HEK293 (cell line): ENCODE results near the gene ITIH3.

Experiments used
- SP2 ChIP-seq: fragments of 450-650 bp; formaldehyde crosslinking; IDR thresholded peaks from 2 replicates; pipeline ENCODE4 v1.5.1; 2016; ENCODE audit warnings: missing biosample characterization, missing genetic modification characterization
- TCF7L2 ChIP-seq: IDR thresholded peaks from 2 replicates; pipeline ENCODE4 v1.6.1; 2011; ENCODE audit warnings: low read depth, mild to moderate bottlenecking, inconsistent platforms, low read length, moderate library complexity, borderline replicate concordance
- ZBTB20 ChIP-seq: fragments of 450-650 bp; formaldehyde crosslinking; IDR thresholded peaks from 2 replicates; pipeline ENCODE4 v1.5.1; 2016; ENCODE audit warnings: missing biosample characterization, missing genetic modification characterization
- ZFHX2 ChIP-seq: fragments of 450-650 bp; formaldehyde crosslinking; conservative IDR thresholded peaks from 2 replicates; pipeline ENCODE4 v1.5.1; 2016; ENCODE audit warnings: missing biosample characterization, missing genetic modification characterization
- ZNF10 ChIP-seq: fragments of 450-650 bp; formaldehyde crosslinking; IDR thresholded peaks from 2 replicates; pipeline ENCODE4 v1.5.1; 2017; ENCODE audit warnings: missing biosample characterization, missing genetic modification characterization
- ZNF404 ChIP-seq: fragments of 450-650 bp; formaldehyde crosslinking; IDR thresholded peaks from 2 replicates; pipeline ENCODE4 v1.5.1; 2017; ENCODE audit warnings: missing biosample characterization, missing genetic modification characterization
- ZNF416 ChIP-seq: fragments of 450-650 bp; formaldehyde crosslinking; IDR thresholded peaks from 2 replicates; pipeline ENCODE4 v1.5.1; 2016; ENCODE audit warnings: missing biosample characterization, missing genetic modification characterization
- ZNF768 ChIP-seq: fragments of 450-650 bp; formaldehyde crosslinking; IDR thresholded peaks from 2 replicates; pipeline ENCODE4 v1.5.1; 2018; ENCODE audit warnings: missing biosample characterization, mild to moderate bottlenecking, missing genetic modification characterization
- ZNF785 ChIP-seq: fragments of 450-650 bp; formaldehyde crosslinking; IDR thresholded peaks from 2 replicates; pipeline ENCODE4 v1.5.1; 2016; ENCODE audit warnings: missing biosample characterization, missing genetic modification characterization
- TF ChIP-seq, protein P1 (sequence below): fragments of 450-650 bp; formaldehyde crosslinking; IDR thresholded peaks from 2 replicates; pipeline ENCODE4 v1.5.1; 2016; ENCODE audit warnings: missing biosample characterization, missing genetic modification characterization
- TF ChIP-seq, protein P2 (sequence below): fragments of 450-650 bp; formaldehyde crosslinking; IDR thresholded peaks from 2 replicates; pipeline ENCODE4 v1.5.1; 2016; ENCODE audit warnings: missing biosample characterization, missing genetic modification characterization
- TF ChIP-seq, protein P3 (sequence below): fragments of 450-650 bp; formaldehyde crosslinking; IDR thresholded peaks from 2 replicates; pipeline ENCODE4 v1.5.1; 2016; ENCODE audit warnings: missing biosample characterization, missing genetic modification characterization, low read depth

DNA sequence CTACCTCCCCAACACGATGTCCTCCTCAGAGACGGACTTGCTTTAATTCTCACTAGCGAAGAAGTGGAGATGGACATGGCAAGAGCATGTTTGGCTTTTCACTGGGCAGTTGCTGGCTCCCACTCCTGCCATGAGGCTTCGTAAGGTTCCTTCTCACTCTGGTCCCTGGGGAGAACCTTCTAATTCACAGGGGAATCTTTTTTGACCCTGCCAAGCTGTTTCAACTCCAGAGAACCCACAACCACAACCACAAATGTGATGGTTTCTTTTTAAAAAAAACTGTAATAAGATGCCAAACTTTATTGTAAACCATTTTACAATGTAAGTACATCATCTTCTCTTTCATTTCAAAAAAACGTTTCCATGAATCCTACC, 41.9 kb downstream of the ITIH3 start:
- TF ChIP-seq ZNF416 (tag by site-specific recombination) (no peak), ZNF768 (no peak), TCF7L2 (no peak), ZBTB20 (tag by site-specific recombination) (no peak), ZNF10 (no peak), ZNF785 (tag by site-specific recombination) (no peak), ZFHX2 (tag by site-specific recombination) (no peak), SP2 (tag by site-specific recombination) (no peak), ZNF404 (no peak)
- TF ChIP-seq, protein P1, sequence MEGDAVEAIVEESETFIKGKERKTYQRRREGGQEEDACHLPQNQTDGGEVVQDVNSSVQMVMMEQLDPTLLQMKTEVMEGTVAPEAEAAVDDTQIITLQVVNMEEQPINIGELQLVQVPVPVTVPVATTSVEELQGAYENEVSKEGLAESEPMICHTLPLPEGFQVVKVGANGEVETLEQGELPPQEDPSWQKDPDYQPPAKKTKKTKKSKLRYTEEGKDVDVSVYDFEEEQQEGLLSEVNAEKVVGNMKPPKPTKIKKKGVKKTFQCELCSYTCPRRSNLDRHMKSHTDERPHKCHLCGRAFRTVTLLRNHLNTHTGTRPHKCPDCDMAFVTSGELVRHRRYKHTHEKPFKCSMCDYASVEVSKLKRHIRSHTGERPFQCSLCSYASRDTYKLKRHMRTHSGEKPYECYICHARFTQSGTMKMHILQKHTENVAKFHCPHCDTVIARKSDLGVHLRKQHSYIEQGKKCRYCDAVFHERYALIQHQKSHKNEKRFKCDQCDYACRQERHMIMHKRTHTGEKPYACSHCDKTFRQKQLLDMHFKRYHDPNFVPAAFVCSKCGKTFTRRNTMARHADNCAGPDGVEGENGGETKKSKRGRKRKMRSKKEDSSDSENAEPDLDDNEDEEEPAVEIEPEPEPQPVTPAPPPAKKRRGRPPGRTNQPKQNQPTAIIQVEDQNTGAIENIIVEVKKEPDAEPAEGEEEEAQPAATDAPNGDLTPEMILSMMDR: no peak
- TF ChIP-seq, protein P2, sequence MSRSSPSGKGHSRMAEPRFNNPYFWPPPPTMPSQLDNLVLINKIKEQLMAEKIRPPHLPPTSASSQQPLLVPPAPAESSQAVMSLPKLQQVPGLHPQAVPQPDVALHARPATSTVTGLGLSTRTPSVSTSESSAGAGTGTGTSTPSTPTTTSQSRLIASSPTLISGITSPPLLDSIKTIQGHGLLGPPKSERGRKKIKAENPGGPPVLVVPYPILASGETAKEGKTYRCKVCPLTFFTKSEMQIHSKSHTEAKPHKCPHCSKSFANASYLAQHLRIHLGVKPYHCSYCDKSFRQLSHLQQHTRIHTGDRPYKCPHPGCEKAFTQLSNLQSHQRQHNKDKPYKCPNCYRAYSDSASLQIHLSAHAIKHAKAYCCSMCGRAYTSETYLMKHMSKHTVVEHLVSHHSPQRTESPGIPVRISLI (tag by site-specific recombination): no peak
- TF ChIP-seq, protein P3, sequence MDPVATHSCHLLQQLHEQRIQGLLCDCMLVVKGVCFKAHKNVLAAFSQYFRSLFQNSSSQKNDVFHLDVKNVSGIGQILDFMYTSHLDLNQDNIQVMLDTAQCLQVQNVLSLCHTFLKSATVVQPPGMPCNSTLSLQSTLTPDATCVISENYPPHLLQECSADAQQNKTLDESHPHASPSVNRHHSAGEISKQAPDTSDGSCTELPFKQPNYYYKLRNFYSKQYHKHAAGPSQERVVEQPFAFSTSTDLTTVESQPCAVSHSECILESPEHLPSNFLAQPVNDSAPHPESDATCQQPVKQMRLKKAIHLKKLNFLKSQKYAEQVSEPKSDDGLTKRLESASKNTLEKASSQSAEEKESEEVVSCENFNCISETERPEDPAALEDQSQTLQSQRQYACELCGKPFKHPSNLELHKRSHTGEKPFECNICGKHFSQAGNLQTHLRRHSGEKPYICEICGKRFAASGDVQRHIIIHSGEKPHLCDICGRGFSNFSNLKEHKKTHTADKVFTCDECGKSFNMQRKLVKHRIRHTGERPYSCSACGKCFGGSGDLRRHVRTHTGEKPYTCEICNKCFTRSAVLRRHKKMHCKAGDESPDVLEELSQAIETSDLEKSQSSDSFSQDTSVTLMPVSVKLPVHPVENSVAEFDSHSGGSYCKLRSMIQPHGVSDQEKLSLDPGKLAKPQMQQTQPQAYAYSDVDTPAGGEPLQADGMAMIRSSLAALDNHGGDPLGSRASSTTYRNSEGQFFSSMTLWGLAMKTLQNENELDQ (tag by site-specific recombination): no peak
